Testis (tissue), 2 donors: ENCODE measurements around the gene AHCTF1.

ENCODE experiments used
- CTCF ChIP-seq, 3 experiments: fragments of 450-650 bp in 2 of 3; fragments of 200-600 bp in 1 of 3; sonication (generic) in 1 of 3; IDR thresholded peaks; one replicate each; pipeline ENCODE4 v1.5.1; 2016 to 2019; ENCODE audit warnings: antibody characterized with exemption in 3 of 3, mild to moderate bottlenecking in 2 of 3, moderate library complexity in 1 of 3
- POLR2A ChIP-seq: fragments of 450-650 bp; IDR thresholded peaks from one replicate; pipeline ENCODE4 v1.6.1; 2017; ENCODE audit warnings: antibody characterized with exemption, mild to moderate bottlenecking, moderate library complexity

GRCh38 chr1:246978281-246978680, 46.5 kb upstream of the AHCTF1 start:
- no peak for TF ChIP-seq CTCF (IDR thresholded peaks at IDR 0.05)
- no peak for TF ChIP-seq POLR2A
